HG03139 (cell line): Measurements from ENCODE around the gene SH3PXD2B.
"Not testable (repeated sequence)": the region's sequence is repeated elsewhere in the genome, so short reads cannot be mapped to it uniquely, and the experiment has no call there.

Source experiments
- ATAC-seq: cut with Tn5 transposase; IDR thresholded peaks from one replicate; pipeline ENCODE4 v1.9.1; 2021; ENCODE audit not compliant: unreplicated experiment

The SH3PXD2B gene

DNA sequence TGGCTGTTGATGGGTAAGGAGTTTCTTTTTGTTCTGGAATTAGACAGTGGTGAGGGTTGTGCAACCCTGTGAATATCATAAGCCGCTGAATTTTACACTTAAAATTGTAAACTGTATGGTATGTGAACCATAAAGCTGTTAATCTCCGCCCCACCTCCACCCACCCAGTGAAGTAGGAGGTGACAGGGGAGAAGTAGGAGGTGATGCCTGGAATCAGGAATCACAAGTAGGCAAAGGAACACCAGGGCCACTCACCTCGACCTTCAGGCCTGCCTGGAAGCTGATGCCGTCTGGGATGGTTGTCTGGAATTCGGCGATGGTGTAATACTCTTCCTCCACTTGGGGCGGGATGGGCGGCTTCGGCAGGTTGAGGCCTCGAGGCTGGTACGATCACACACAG, 108.4 kb downstream of the SH3PXD2B start:
- no peak for ATAC-seq

DNA sequence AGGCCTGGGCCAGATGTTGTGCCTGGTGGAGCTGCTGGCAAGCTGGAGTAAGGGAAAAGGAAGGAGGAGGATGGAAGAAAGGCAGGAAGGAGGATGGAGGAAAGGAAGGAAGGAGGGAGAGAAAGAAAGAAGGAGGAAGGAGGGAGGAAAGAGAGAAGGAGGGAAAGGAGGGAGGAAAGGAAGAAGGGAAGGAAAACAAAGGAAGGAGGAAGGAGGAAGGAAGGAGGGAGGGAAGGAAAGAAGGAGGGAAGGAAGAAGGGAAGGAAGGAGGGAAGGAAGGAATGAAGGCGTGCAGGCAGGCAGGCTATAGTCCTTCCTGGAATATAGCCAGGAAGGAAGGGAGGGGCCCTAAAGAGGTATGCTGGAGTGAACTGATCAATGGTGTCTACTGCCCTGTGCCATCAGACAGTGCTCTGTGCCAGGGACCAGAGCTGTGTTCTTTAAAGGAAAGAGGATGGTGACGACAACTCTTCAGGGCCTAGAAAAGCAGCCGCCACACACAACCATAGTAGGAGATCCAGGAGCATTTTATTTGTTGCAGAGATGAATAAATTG, 109.4 kb downstream of the SH3PXD2B start:
- no peak for ATAC-seq

DNA sequence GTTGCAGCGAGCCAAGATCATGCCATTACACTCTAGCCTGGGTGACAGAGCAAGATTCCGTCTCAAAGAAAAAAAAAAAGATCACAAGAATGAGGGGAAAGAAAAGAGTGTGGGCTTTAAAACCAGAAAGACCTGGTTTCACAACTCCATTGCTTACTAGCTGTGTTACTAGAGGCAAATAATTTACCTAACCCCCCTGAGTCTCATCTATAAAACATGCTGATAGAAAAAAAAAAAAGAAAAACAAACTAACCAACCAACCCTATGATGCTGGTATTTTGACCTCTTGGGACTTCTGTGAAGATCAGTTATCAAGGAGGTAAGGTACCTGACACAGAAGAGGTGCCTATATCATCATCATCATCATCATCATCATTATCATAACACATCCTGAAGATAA, 110.6 kb downstream of the SH3PXD2B start:
- no peak for ATAC-seq

- ATAC-seq, result no peak
These were observed 111.4 kb downstream of the SH3PXD2B start for GRCh38 chr5:172342918-172343317.

GRCh38 chr5:172339264-172340180, 114.8 kb downstream of the SH3PXD2B start:
- ATAC-seq, result no peak

- no peak for ATAC-seq
These were observed 117.5 kb downstream of the SH3PXD2B start for GRCh38 chr5:172336676-172337285.

GRCh38 chr5:172336264-172336663, 118.1 kb downstream of the SH3PXD2B start:
- no peak for ATAC-seq

GRCh38 chr5:172335721-172336120, 118.6 kb downstream of the SH3PXD2B start:
- ATAC-seq, result no peak

- ATAC-seq, result no peak
These were observed 119.7 kb downstream of the SH3PXD2B start for GRCh38 chr5:172334641-172335040.

GRCh38 chr5:172334196-172334595, 120.1 kb downstream of the SH3PXD2B start:
- ATAC-seq, result no peak

- ATAC-seq, result not testable (repeated sequence)
These were observed 127.4 kb downstream of the SH3PXD2B start for GRCh38 chr5:172326901-172327300.

GRCh38 chr5:172325452-172325851, 128.9 kb downstream of the SH3PXD2B start:
- ATAC-seq, result no peak

DNA sequence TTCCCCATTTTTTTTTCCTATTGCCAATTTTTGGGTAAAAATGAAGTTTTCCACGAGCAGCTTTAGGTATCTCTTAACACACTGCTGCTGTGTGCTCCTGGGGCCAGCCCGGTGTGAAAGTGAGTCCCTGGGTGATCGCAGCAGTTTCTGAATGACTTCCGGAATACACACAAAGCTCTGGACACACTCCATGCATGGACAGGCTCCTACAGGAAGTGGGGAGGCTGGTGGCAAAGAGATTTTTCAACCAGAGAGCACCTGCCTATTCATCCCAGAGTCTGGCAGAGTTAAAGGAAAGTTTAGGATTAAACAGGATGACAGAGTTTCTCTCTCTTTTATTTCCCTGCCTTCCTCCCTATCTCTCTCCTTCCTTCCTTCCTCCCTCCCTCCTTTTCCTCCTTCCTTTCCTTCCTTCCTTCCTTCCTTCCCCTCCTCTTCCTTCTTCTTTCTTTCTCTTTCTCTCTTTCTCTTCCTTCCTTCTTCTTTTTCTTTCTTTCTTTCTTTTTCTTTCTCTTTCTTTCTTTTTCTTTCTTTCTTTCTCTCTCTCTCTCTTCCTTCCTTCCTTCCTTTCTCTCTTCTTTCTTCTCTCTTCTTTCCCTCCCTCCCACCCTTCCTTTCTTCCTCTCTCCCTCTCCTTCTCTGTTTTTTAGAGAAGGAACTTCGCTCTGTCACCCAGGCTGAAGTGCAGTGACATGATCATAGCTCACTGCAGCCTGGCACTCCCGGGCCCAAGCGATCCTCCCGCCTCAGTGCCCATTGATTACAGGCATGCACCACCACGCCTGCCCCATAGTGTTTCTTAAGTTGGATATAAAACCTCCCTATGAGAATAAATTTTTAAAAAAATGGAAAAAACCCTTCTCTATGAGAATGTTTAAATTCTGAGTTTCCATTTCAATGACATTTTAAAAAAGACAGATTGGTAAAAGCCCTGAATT, 132.0 kb downstream of the SH3PXD2B start:
- peak; percentile 78 for ATAC-seq

- ATAC-seq, result no peak
These were observed 132.7 kb downstream of the SH3PXD2B start for GRCh38 chr5:172321593-172321992.

- ATAC-seq, result no peak
These were observed 134.4 kb downstream of the SH3PXD2B start for GRCh38 chr5:172319708-172320441.

- no peak for ATAC-seq
These were observed 138.5 kb downstream of the SH3PXD2B start for GRCh38 chr5:172315587-172316493.

DNA sequence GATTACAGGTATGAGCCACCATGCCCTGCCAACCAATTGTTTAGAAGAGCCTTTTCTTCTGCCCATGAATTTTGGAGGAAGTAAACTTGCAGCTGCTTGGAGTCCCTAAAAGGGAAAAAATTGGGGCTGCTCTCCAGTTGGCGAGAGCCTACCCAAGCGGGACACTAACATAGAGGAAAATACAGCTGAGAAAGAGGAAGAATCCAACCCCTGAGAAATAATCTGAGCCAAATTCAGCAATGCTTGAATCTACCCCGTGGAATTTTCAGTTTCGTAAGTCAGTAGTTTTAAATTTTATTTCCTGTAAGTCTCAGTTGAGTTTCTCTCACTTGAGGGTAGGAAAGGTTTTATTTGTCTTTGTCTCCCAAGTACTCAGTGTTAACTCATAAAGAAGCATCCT, 140.4 kb downstream of the SH3PXD2B start:
- no peak for ATAC-seq

DNA sequence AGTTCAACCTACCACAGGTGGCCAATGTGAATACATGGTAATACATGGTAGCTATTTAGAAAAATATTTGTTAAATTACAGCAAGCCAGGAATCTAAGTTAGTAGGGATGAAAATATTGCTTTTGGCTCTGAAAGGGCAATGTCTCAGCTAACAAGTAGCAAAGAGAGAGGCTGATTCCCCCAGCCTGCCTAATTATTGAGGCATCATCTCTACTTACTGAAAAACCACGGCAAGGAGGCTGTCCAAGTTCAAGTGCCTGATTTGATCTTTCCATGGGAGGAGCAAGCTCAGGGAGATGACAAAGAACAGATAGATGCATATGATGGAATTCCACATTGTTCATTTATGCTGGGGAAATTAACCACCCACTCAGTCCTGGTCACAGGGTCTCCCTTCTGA, 142.0 kb downstream of the SH3PXD2B start:
- no peak for ATAC-seq

DNA sequence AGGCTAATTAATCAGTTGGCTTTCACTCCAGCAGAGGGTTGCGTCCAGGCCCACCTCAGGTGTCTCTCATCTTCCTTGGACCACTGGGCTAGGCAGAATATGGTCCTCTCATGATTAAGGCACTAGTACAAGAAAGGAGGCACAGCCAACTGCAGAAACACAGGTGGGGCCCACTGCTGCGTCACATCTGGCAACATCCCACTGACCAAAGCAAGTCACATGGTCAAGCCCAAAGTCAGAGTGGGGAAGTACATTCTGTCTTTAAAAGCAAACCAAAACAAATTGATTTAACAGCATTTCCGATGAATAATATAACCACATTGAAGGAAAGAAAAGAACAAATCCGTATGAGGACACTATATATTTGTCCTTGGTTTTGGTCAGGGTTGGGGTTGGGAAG, 142.7 kb downstream of the SH3PXD2B start:
- ATAC-seq, result no peak
